BE2C (cell line): Measurements from ENCODE around the gene MRTFA.

ENCODE experiments used
- DNase-seq: peaks from one replicate; pipeline ENCODE4 v3.0.0-alpha.2; 2020
- H3K27me3 ChIP-seq: fragments of 250-450 bp; sonication (Bioruptor Pico); 2 replicates; pipeline ENCODE4 v1.5.1; 2020; ENCODE audit warnings: mild to moderate bottlenecking
- H3K36me3 ChIP-seq: fragments of 250-450 bp; sonication (Bioruptor Pico); 2 replicates; pipeline ENCODE4 v1.5.1; 2020; ENCODE audit warnings: mild to moderate bottlenecking
- H3K4me1 ChIP-seq: fragments of 250-450 bp; sonication (Bioruptor Pico); 2 replicates; pipeline ENCODE4 v1.5.1; 2020
- H3K4me3 ChIP-seq: 2 replicates; pipeline ENCODE4 v1.5.1; 2011; ENCODE audit warnings: low read depth, low read length
- H3K9me3 ChIP-seq: fragments of 250-450 bp; sonication (Bioruptor Pico); 2 replicates; pipeline ENCODE4 v1.5.1; 2020
- TF ChIP-seq, protein P1 (sequence below): IDR thresholded peaks from 2 replicates; pipeline ENCODE4 v1.5.1; 2012; ENCODE audit warnings: mild to moderate bottlenecking, low read depth, low read length

MRTFA gene

DNA sequence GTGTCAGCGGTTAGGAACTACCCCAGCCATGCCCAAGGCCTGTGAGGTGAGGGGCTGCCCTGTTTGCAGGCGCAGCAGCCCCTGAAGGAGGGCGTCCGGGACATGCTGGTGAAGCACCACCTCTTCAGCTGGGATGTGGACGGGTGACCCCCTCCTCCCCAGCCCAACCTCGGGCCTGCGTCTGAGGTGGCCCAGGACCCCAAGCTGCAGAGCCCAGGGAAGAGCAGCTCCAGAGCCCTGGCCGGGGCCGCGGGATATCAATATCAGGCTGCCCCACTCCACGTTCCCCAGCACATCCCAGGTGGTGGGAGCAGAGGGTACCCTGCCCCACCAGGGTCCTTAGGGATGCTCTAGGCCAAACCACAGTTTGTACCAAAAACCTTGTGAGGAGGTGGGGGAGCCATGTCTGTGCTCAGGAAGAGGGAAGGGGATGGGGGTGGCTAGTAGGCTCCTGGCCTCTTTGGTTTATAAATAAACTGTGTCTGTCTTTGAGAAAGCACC lies 226.9 kb downstream of the MRTFA start:
- TF ChIP-seq, protein P1, sequence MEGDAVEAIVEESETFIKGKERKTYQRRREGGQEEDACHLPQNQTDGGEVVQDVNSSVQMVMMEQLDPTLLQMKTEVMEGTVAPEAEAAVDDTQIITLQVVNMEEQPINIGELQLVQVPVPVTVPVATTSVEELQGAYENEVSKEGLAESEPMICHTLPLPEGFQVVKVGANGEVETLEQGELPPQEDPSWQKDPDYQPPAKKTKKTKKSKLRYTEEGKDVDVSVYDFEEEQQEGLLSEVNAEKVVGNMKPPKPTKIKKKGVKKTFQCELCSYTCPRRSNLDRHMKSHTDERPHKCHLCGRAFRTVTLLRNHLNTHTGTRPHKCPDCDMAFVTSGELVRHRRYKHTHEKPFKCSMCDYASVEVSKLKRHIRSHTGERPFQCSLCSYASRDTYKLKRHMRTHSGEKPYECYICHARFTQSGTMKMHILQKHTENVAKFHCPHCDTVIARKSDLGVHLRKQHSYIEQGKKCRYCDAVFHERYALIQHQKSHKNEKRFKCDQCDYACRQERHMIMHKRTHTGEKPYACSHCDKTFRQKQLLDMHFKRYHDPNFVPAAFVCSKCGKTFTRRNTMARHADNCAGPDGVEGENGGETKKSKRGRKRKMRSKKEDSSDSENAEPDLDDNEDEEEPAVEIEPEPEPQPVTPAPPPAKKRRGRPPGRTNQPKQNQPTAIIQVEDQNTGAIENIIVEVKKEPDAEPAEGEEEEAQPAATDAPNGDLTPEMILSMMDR, result no peak
- no peaks in the 10 kb centered on the region for H3K9me3 ChIP-seq
- H3K27me3 ChIP-seq, result no peaks in the 10 kb centered on the region
- H3K4me3 ChIP-seq, result no peak overlapping the region
- DNase-seq, result no peak
- H3K4me1 ChIP-seq, result no peaks in the 10 kb centered on the region
- peaks cover 71% of the 10 kb centered on the region for H3K36me3 ChIP-seq

DNA sequence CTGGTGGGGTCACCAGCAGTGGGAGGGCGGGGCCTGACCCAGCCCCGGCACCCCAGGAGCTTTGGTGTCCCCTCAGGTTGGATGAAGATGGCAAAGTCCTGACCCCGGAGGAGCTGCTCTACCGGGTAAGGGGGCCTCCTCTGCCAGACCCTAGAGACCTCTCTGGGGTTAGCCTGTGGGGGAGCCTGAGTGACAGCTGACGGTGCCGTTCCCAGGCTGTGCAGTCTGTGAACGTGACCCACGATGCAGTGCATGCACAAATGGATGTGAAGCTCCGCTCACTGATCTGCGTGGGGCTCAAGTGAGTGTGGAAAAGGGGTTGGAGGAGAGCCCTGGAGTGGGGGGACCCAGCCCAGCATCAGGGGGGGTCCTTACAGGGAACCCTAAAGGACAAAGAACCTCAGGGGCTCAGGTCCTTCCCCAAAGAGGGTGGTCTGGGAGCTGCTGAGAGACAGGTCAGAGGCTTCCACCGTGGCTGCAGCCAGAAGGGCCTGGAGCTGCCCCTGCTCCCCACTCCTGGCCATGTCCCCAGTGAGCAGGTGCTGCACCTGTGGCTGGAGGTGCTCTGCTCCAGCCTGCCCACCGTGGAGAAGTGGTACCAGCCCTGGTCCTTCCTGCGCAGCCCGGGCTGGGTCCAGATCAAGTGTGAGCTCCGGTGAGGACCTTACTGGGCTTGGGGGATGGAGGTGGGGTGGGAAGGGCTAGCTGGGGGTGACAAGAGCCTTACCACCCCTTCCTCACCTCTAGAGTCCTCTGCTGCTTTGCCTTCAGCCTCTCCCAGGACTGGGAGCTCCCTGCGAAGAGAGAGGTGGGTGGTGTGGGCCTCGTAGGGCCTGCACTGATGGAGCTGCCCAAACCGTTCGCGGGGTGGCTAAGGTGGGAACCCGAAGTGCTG lies 227.6 kb downstream of the MRTFA start:
- Histone ChIP-seq H3K4me1 (no peaks in the 10 kb centered on the region), H3K36me3 (peaks cover 76% of the 10 kb centered on the region), H3K4me3 (no peak overlapping the region), H3K9me3 (no peaks in the 10 kb centered on the region), H3K27me3 (no peaks in the 10 kb centered on the region)
- no peak for DNase-seq
- TF ChIP-seq, protein P1, result no peak

GRCh38 chr22:40407831-40408717 lies 228.4 kb downstream of the MRTFA start:
- Histone ChIP-seq H3K4me1 (no peaks in the 10 kb centered on the region), H3K9me3 (no peaks in the 10 kb centered on the region), H3K27me3 (no peaks in the 10 kb centered on the region), H3K4me3 (no peak overlapping the region), H3K36me3 (peaks cover 80% of the 10 kb centered on the region)
- no peak for DNase-seq
- TF ChIP-seq, protein P1, result no peak

DNA sequence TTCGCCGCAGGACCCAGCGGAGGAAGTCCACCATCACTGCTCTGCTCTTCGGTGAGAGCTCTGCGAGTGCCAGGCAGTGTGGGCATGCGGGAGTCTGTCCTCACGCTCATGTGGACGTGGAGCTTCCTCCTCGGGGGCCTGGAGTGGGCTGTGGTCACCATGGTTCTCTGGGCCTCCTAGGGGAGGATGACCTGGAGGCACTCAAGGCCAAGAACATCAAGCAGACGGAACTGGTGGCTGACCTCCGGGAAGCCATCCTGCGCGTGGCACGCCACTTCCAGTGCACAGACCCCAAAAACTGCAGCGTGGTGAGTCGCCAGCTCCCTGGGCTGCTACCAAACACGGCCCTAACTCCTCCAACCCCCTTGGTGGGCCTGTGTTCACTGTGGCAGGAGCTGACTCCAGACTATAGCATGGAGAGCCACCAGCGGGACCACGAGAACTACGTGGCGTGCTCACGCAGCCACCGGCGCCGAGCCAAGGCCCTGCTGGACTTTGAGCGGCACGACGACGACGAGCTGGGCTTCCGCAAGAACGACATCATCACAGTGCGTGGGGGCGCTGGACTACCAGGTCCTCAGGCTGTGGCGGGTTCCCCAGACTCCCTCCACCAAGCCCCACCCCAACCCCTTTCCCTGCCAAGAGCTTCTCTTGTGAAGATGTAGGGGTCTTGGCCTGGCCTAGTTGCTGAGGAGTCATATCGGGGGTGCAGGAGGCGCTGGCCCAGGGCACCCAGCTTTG lies 229.3 kb downstream of the MRTFA start:
- Histone ChIP-seq H3K4me1 (no peaks in the 10 kb centered on the region), H3K4me3 (no peak overlapping the region), H3K27me3 (no peaks in the 10 kb centered on the region), H3K36me3 (peaks cover 83% of the 10 kb centered on the region), H3K9me3 (no peaks in the 10 kb centered on the region)
- TF ChIP-seq, protein P1, result no peak
- no peak for DNase-seq

DNA sequence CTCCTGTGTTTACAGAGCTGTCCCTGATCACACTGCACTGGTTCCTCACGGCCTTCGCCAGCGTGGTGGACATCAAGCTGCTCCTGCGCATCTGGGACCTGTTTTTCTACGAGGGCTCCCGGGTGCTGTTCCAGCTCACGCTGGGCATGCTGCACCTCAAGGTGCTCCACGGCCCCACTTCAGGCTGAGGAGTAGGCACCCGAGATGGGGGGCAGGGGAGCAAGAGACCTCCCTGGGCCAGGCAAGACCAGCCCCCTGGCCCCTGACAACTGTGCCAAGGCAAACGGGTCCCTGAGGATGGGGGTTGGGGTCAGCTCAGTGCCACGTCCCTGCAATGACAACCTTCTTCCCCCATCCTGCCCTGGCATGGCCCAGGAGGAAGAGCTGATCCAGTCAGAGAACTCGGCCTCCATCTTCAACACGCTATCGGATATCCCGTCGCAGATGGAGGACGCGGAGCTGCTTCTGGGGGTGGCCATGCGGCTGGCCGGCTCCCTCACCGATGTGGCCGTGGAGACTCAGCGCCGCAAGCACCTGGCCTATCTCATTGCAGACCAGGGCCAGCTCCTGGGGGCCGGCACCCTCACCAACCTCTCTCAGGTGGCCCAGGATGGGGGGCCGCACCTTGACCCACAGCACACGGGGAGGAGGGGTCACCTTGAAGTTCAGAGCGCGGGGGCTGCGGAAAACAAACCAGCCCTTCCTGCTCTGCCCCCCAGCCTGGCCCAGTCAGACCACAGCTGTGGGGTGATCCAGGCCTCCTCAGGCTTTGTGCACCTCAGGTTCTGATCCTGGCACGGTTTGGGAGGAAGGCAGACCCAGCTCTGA lies 230.2 kb downstream of the MRTFA start:
- H3K36me3 ChIP-seq, result peaks cover 86% of the 10 kb centered on the region
- no peak overlapping the region for H3K4me3 ChIP-seq
- H3K4me1 ChIP-seq, result no peaks in the 10 kb centered on the region
- H3K27me3 ChIP-seq, result no peaks in the 10 kb centered on the region
- no peaks in the 10 kb centered on the region for H3K9me3 ChIP-seq
- no peak for DNase-seq
- TF ChIP-seq, protein P1, result no peak
